ENCODE data around the gene SAMM50. TPM values are rescaled to one million over a fixed set of nuclear protein-coding genes. Genes with fewer than 3 reads are reported as not detected.

The SAMM50 gene
- total RNA-seq, 4 donors from 2014 or later, result 67.4 to 104 (median 72.0) TPM

GRCh38 chr22:43971112-43971511 lies 15.9 kb downstream of the SAMM50 start:
- Histone ChIP-seq H3K9me3 (no peaks in the 10 kb centered on the region), H3K27ac (no peak overlapping the region), H3K27me3 (no peaks in the 10 kb centered on the region), H3K4me3 (no peak overlapping the region), H3K36me3 (peaks cover 2 to 74% of the 10 kb centered on the region in 2 donors), H3K4me1 (no peaks in the 10 kb centered on the region)
- no peak for DNase-seq
- TF ChIP-seq POLR2A (IDR thresholded peaks at IDR 0.05) (no peak), CTCF (IDR thresholded peaks at IDR 0.05 in 4 of 5, conservative IDR thresholded peaks at IDR 0.05 in 1 of 5) (no peak)
- no peak for ATAC-seq
- intact Hi-C loops (cut with DNase I; ENCODE audit: low total_unique reads) (no loop called here), in situ Hi-C loops (cut with MboI; ENCODE audit: low sequenced_read_pairs in 4 of 4) (no loop called here)

GRCh38 chr22:43972931-43973462 lies 17.8 kb downstream of the SAMM50 start:
- Histone ChIP-seq H3K9me3 (no peaks in the 10 kb centered on the region), H3K27me3 (no peaks in the 10 kb centered on the region), H3K36me3 (peaks cover 2 to 76% of the 10 kb centered on the region in 2 donors), H3K4me1 (no peaks in the 10 kb centered on the region), H3K4me3 (no peak overlapping the region), H3K27ac (no peak overlapping the region)
- ATAC-seq (no peak), DNase-seq (no peak)
- TF ChIP-seq POLR2A (IDR thresholded peaks at IDR 0.05) (no peak), CTCF (IDR thresholded peaks at IDR 0.05 in 4 of 5, conservative IDR thresholded peaks at IDR 0.05 in 1 of 5) (no peak)
- intact Hi-C loops (cut with DNase I; ENCODE audit: low total_unique reads), result no loop called here
- in situ Hi-C loops (cut with MboI; ENCODE audit: low sequenced_read_pairs in 4 of 4), result no loop called here

- ATAC-seq, result no peak
- Histone ChIP-seq H3K27me3 (no peaks in the 10 kb centered on the region), H3K4me1 (no peaks in the 10 kb centered on the region), H3K9me3 (no peaks in the 10 kb centered on the region), H3K36me3 (peaks cover 5 to 75% of the 10 kb centered on the region in 2 donors), H3K4me3 (no peak overlapping the region), H3K27ac (no peak overlapping the region)
- no peak for DNase-seq
- TF ChIP-seq CTCF (IDR thresholded peaks at IDR 0.05 in 4 of 5, conservative IDR thresholded peaks at IDR 0.05 in 1 of 5) (no peak), POLR2A (IDR thresholded peaks at IDR 0.05) (no peak)
- in situ Hi-C loops (cut with MboI; ENCODE audit: low sequenced_read_pairs in 4 of 4), result no loop called here
- intact Hi-C loops (cut with DNase I; ENCODE audit: low total_unique reads), result no loop called here
Observed at GRCh38 chr22:43974028-43974545, 18.8 kb downstream of the SAMM50 start.

- Histone ChIP-seq H3K27me3 (no peaks in the 10 kb centered on the region), H3K36me3 (peaks cover 5 to 79% of the 10 kb centered on the region in 2 donors), H3K27ac (no peak overlapping the region), H3K9me3 (no peaks in the 10 kb centered on the region), H3K4me1 (no peaks in the 10 kb centered on the region), H3K4me3 (no peak overlapping the region)
- TF ChIP-seq POLR2A (IDR thresholded peaks at IDR 0.05), result no peak
- no peak for TF ChIP-seq CTCF (IDR thresholded peaks at IDR 0.05 in 4 of 5, conservative IDR thresholded peaks at IDR 0.05 in 1 of 5)
- intact Hi-C loops (cut with DNase I; ENCODE audit: low total_unique reads), result no loop called here
- ATAC-seq (no peak), DNase-seq (no peak)
- in situ Hi-C loops (cut with MboI; ENCODE audit: low sequenced_read_pairs in 4 of 4), result loop anchor here in 1 of 4 donors (25.0 kb wide), 1 partner anchor 662 kb away; no protein-coding TSS in a partner anchor
Observed at GRCh38 chr22:43975041-43975440, 19.8 kb downstream of the SAMM50 start.

All from gastrocnemius medialis (tissue), 4 donors.